GM19239 (cell line): ENCODE data around the gene GPR4.

ENCODE experiments used
- DNase-seq: peaks from one replicate; pipeline ENCODE4 v3.0.0; 2011; ENCODE audit warnings: low spot score; ENCODE audit not compliant: insufficient read length
- FAIRE-seq: peaks from 2 replicates; lab custom pipeline; 2011; peaks lifted over from hg19 to GRCh38; lab: Jason Lieb, UNC

The GPR4 gene

DNA sequence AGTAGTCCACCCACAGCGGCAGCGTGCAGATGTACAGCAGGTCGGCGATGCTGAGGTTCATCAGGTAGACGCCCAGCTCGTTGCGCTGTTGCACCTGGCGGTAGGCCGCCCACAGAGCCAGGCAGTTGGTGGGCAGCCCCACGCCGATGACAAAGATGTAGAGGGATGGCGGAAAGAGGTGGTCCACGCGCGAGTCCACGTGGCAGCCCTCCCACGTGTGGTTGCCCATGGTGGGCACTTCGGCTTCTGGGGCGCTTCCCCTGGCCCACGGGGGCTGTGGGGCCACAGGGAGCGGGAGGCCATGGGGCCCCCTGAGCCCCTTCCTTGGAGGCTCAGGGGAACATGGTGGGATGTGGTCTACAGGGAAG lies 10.4 kb downstream of the GPR4 start:
- FAIRE-seq, result no peak
- no peak for DNase-seq

GRCh38 chr19:45591004-45591637 lies 10.9 kb downstream of the GPR4 start:
- FAIRE-seq, result peak; percentile 23
- no peak for DNase-seq

DNA sequence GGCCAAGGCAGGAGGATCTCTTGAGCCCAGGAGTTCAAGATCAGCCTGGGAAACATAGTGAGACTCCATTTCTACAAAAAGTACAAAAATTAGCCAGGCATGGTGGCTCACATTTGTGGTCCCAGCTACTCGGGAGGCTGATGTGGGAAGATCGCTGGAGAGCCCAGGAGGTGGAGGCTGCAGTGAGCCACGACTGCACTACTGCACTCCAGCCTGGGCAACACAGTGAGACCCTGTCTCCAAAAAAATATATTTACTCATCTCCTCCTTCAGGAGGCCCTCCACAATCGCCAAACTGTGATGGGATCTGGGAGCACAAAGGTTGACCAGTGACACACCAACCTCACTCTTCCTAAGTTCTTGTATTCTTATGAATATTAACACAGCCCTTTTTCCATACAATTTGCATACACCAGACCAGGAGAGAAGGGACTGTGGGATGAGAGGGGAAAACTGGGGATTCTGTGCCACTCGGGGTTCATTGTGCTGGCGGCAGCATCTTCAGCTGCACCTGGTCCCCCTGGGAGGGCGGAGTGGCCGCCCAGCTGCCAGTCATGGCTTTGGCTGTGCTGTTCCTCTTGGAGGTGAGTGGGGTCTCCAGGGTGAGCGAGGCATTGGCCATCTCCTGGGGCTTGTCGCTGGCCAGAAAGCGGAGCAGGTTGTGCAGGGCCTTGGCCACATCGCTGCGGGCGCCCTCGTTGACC lies 11.6 kb downstream of the GPR4 start:
- FAIRE-seq (no peak), DNase-seq (no peak)

DNA sequence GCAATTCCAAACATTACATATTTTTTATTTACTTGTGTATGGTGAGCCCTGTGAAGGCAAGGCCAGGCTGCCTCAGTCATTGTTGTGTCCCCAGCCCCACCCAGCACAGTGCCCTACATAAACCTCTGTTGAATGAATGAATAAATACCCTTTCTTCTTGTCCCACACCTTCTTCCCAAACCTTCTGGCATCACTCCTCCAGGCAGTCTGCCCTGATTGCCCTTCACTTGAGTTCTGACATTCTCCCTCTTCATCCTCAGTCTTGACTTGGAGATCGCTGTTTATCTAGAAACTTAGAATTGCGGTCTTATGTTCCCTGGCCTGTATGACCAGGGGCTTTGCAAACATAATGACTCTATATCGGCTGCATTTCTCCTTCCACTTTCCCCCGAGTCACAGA lies 12.2 kb downstream of the GPR4 start:
- DNase-seq, result no peak
- no peak for FAIRE-seq

DNA sequence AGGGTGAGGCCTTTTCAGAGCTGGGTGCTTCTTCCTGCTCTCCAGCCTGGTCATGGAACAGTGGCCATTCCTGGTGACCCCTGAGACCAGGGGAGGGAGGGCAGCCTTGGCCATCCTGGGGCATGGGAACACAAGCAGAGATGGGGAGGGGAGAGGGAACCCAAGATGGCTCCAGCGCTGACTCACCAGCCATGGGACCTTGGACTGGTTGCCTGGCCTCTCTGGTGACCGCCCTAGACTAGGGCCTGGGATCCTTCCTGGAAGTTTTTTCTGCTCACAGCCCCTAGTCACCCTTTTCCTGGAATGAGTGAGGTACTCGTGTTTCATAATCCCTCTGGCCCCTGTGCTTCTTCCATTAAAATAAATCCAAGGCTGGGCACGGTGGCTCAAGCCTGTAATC lies 14.1 kb downstream of the GPR4 start:
- no peak for FAIRE-seq
- DNase-seq, result no peak

- no peak for DNase-seq
- peak; percentile 66 for FAIRE-seq
These were observed 16.8 kb downstream of the GPR4 start for GRCh38 chr19:45585158-45585577.

- peak; percentile 97 for FAIRE-seq
- DNase-seq, result peak; percentile 94
These were observed 17.5 kb downstream of the GPR4 start, which contains the start of gene OPA3 for GRCh38 chr19:45584332-45585157. OPA3 (minus strand) TSS chr19:45584802; CDS start chr19:45584764, 38 bp downstream.

GRCh38 chr19:45581576-45581975 lies 20.4 kb downstream of the GPR4 start:
- DNase-seq (no peak), FAIRE-seq (no peak)

GRCh38 chr19:45578861-45579260 lies 23.2 kb downstream of the GPR4 start:
- DNase-seq, result no peak
- no peak for FAIRE-seq

GRCh38 chr19:45577111-45577905 lies 24.7 kb downstream of the GPR4 start:
- FAIRE-seq (no peak), DNase-seq (no peak)

- DNase-seq (no peak), FAIRE-seq (no peak)
These were observed 25.3 kb downstream of the GPR4 start for GRCh38 chr19:45576682-45577081.

GRCh38 chr19:45575216-45575615 lies 26.8 kb downstream of the GPR4 start:
- no peak for DNase-seq
- FAIRE-seq, result peak; percentile 64

GRCh38 chr19:45574526-45574925 lies 27.5 kb downstream of the GPR4 start:
- FAIRE-seq, result no peak

GRCh38 chr19:45571457-45572220 lies 30.4 kb downstream of the GPR4 start:
- no peak for FAIRE-seq

More at GRCh38 chr19:45574526-45574925, 27.5 kb downstream of the GPR4 start:
- no peak for DNase-seq

DNA sequence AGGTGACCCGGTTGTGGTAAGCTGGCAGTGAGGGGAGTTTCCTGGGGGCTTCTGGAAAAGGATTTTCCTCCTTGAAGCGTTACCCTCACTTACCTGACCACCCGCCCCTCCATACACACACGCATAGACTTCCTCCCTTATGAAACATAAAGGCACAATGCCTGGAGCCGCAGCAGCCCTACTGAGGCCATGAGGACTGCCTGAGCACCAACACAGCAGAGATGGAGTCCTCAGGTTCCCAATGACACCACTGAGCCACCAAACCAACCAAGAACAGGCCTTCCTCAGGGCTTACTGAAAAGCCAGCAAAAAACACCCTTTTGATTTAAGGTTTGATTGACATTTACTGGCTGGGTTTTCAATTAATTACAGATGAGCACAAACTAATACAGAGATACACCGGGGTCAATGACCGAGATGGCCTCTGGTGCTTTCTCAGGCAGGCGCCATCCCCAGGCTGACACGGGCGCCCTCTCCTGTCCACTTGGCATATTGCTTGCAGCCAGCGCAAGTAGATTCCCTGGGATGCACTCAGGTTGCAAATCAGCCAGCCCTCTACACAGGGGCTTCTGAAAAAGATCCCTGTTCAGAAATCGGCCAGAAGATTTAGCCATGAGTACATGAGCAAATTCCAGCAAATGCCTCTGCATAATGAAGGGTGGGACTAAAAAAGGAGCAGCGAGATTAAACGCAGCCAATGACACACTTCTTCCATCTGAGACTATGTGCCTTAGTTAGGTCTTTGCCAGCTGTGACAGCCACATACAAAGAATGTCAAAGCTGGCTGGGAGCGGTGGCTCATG lies 32.2 kb downstream of the GPR4 start:
- DNase-seq, result no peak
- peak; percentile 87 for FAIRE-seq

More at GRCh38 chr19:45571457-45572220, 30.4 kb downstream of the GPR4 start:
- DNase-seq, result no peak

DNA sequence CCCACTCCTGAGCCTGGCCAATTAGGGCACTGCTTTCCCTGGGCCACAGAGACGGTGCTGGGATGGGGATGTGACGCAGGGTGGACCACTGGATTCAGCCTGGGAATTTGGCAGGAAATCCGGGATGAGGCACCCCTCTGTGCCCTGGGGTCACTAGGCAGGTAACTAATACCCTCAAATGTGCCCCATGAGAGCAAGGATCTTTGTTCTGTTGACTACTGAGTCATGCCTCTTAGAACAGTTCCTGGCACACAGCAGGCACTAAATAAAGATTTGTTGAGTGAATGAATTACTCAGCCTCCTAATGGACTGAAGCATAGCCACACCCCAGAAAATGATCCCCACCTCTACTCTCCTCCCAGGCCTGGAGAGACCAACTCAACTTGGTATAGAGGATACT lies 33.3 kb downstream of the GPR4 start:
- no peak for DNase-seq
- FAIRE-seq, result no peak

DNA sequence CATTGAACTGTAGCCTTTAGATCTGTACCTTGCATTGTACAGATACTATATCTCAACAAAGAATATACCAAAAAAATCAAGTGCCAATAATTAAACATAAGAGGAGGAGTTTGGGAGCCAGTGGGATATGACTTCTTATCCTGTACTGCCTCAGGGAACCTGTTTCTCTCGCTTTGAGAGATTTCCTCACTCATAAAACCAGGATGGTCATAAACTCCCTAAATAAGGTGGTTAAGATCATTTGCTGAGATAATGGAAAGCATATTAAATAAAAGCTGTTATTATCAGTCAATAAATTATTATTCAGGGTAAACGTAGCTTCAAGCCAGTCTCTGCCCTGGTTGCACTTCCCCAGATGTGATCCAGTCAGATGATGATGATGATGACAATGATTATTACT lies 34.4 kb downstream of the GPR4 start:
- DNase-seq (no peak), FAIRE-seq (no peak)

- DNase-seq, result no peak
These were observed 37.8 kb downstream of the GPR4 start for GRCh38 chr19:45564131-45564780.

More at GRCh38 chr19:45564131-45564780, 37.8 kb downstream of the GPR4 start:
- no peak for FAIRE-seq
